Limb (tissue), 2 donors: ENCODE measurements around the gene UGT1A7.
"Not testable (repeated sequence)": the region's sequence is repeated elsewhere in the genome, so short reads cannot be mapped to it uniquely, and the experiment has no call there.

ENCODE experiments used
- DNase-seq, 2 donors: peaks; one replicate each; pipeline ENCODE4 v3.0.0-alpha.2; 2016; ENCODE audit errors: extremely low spot score in 2 of 2

The UGT1A7 gene

GRCh38 chr2:233712611-233713261 lies 31.0 kb downstream of the UGT1A7 start, which contains the start of gene UGT1A5:
TSS of gene UGT1A5 (plus strand) at chr2:233712907. CDS start at chr2:233712992, 85 bp downstream.
- no peak for DNase-seq

GRCh38 chr2:233713262-233713615 lies 31.5 kb downstream of the UGT1A7 start:
- no peak for DNase-seq

GRCh38 chr2:233714121-233714520 lies 32.4 kb downstream of the UGT1A7 start:
- no peak for DNase-seq

- DNase-seq = no peak
Observed at GRCh38 chr2:233718552-233718951, 36.9 kb downstream of the UGT1A7 start, which contains the start of gene UGT1A4. TSS of gene UGT1A4 (plus strand) at chr2:233718736. CDS start at chr2:233718821, 85 bp downstream.

- no peak for DNase-seq
Observed at GRCh38 chr2:233728723-233729301, 47.1 kb downstream of the UGT1A7 start, which contains the start of gene UGT1A3. TSS of gene UGT1A3 (plus strand) at chr2:233729042. CDS start at chr2:233729127, 85 bp downstream.

- not testable (repeated sequence) for DNase-seq
Observed at GRCh38 chr2:233736868-233737653, 55.4 kb downstream of the UGT1A7 start.

GRCh38 chr2:233740870-233741269 lies 59.2 kb downstream of the UGT1A7 start:
- DNase-seq = no peak

- DNase-seq = no peak
Observed at GRCh38 chr2:233743464-233744259, 62.0 kb downstream of the UGT1A7 start.

GRCh38 chr2:233745073-233745755 lies 63.5 kb downstream of the UGT1A7 start:
- no peak for DNase-seq

- DNase-seq = not testable (repeated sequence)
Observed at GRCh38 chr2:233745838-233746237, 64.1 kb downstream of the UGT1A7 start.

GRCh38 chr2:233746475-233747282 lies 65.0 kb downstream of the UGT1A7 start:
- DNase-seq = no peak

GRCh38 chr2:233747283-233747544 lies 65.5 kb downstream of the UGT1A7 start:
- no peak for DNase-seq

- DNase-seq = not testable (repeated sequence)
Observed at GRCh38 chr2:233750689-233751088, 69.0 kb downstream of the UGT1A7 start.

- DNase-seq = not testable (repeated sequence)
Observed at GRCh38 chr2:233751212-233752009, 69.7 kb downstream of the UGT1A7 start.

- DNase-seq = no peak
Observed at GRCh38 chr2:233754872-233755611, 73.3 kb downstream of the UGT1A7 start.

GRCh38 chr2:233756429-233757081 lies 74.9 kb downstream of the UGT1A7 start:
- no peak for DNase-seq

- DNase-seq = no peak
Observed at GRCh38 chr2:233758141-233758540, 76.4 kb downstream of the UGT1A7 start.

- DNase-seq = no peak
Observed at GRCh38 chr2:233758849-233759248, 77.1 kb downstream of the UGT1A7 start.
